AG04450 (cell line): ENCODE measurements around the gene RIMBP3C. TPM values are rescaled to one million over a fixed set of nuclear protein-coding genes. Genes with fewer than 3 reads are reported as not detected.

Source experiments
- polyA plus RNA-seq: library from polyadenylated mRNA; depleted of rRNA; stranded (reverse); fragments of >200 nt; gene quantifications from 2 replicates; pipeline ENCODE4 v1.2.3, GENCODE V29; 2011; rRNA removed
- small RNA-seq: library from RNA; depleted of rRNA; stranded (forward); fragments of <200 nt; gene quantifications from one replicate; pipeline ENCODE3, GENCODE V24; 2012; ENCODE audit warnings: low read depth; ENCODE audit not compliant: insufficient read length

Gene RIMBP3C
- polyA plus RNA-seq, 1 experiment, result not detected

Small RNA genes within 50 kb of the gene (small RNA-seq; reads per million reads assigned to genes)
- gene RF00492, result not detected
- gene RN7SKP221, result not detected

Other genes with a start within 250 kb of the RIMBP3C start
- gene RIMBP3B, start 167.7 kb downstream of the RIMBP3C start, polyA plus RNA-seq, result 0.09 and 0.14 TPM in 2 replicates
- gene HIC2, start 134.1 kb downstream of the RIMBP3C start, polyA plus RNA-seq, result 0.93 and 1.3 TPM in 2 replicates
- 0.58 and 0.82 TPM in 2 replicates for gene TMEM191C, start 84.1 kb downstream of the RIMBP3C start, polyA plus RNA-seq
- gene UBE2L3, start 16.3 kb upstream of the RIMBP3C start, polyA plus RNA-seq, result 72.7 and 77.2 TPM in 2 replicates
- 9.0 and 12.2 TPM in 2 replicates for gene YDJC, start 78.6 kb upstream of the RIMBP3C start, polyA plus RNA-seq
- 0.06 and 0.16 TPM in 2 replicates for gene CCDC116, start 81.3 kb upstream of the RIMBP3C start, polyA plus RNA-seq
- 12.6 and 17.8 TPM in 2 replicates for gene SDF2L1, start 90.8 kb upstream of the RIMBP3C start, polyA plus RNA-seq
- 40.6 and 48.6 TPM in 2 replicates for gene PPIL2, start 114.6 kb upstream of the RIMBP3C start, polyA plus RNA-seq
- 5.5 and 6.1 TPM in 2 replicates for gene YPEL1, start 184.3 kb upstream of the RIMBP3C start, polyA plus RNA-seq